ENCODE results near the gene NSMF. TPM values are rescaled to one million over a fixed set of nuclear protein-coding genes. Genes with fewer than 3 reads are reported as not detected.
"Not testable (repeated sequence)": the region's sequence is repeated elsewhere in the genome, so short reads cannot be mapped to it uniquely, and the experiment has no call there.

NSMF gene
- polyA plus RNA-seq, 1 of the 3 experiments (the other 2 are of a cell fraction): 58.8 TPM

DNA sequence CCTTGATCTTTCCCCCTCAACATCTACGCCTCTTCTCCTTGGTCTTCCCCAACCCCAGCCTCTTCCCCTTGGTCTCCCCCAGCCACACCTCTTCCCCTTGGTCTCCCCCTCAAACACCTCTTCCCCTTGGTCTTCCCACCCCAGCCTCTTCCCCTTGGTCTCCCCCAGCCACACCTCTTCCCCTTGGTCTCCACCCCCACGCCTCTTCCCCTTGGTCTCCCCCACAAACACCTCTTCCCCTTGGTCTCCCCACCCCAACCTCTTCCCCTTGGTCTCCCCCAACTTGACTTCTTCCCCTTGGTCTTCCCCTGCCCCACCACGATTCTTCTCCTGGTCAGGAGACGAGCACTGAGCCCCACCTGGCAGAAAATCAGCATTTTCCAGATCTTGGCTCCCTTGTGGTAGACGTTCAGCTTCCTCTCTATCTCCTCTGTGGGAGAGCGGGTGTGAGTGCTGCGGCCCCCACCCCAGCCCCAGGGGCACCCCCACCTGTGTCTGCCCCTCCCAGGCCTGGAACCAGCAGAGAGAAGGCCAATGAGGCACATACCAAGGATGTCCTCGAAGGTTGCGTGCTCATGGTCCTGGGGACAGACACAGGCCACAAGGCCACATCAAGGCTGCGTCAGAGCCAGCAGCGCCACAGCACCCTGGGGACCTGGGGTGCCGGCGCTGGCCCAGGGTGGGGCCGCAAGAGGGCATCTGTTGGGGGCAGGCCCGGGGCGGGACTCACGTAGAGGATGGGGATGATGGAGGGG is 7.0 kb downstream of the NSMF start:
- Histone ChIP-seq H3K9ac (no peak overlapping the region), H3K9me2 (no peaks in the 10 kb centered on the region), H3K4me3 (ENCODE audit: low read depth in 2 of 2, low read length in 1 of 2) (no peak overlapping the region), H3K27me3 (ENCODE audit: insufficient read depth) (no peaks in the 10 kb centered on the region), H3K79me2 (ENCODE audit: insufficient read depth) (no peaks in the 10 kb centered on the region), H3K4me2 (no peak overlapping the region), H2AFZ (ENCODE audit: low read depth) (no peak overlapping the region), H3K9me3 (no peaks in the 10 kb centered on the region), H3K36me3 (replicated peaks in 1 of 2; ENCODE audit: control insufficient read depth in 1 of 2, insufficient read depth in 2 of 2, low read length in 1 of 2) (peaks cover 3 to 44% of the 10 kb centered on the region in 2 experiments), H4K20me1 (ENCODE audit: insufficient read depth) (peaks cover 7% of the 10 kb centered on the region), H3K27ac (ENCODE audit: low read depth in 2 of 2, low read length in 1 of 2) (no peak overlapping the region; a peak in 1 of 4 replicates), H3K4me1 (ENCODE audit: control insufficient read depth in 1 of 2, insufficient read depth in 2 of 2, low read depth in 1 of 2, low read length in 1 of 2) (peaks cover 7 to 33% of the 10 kb centered on the region in 2 experiments; a peak in 3 of 4 replicates), H3F3A (replicated peaks; ENCODE audit: insufficient read depth) (no peaks in the 10 kb centered on the region)
- WGBS (ENCODE audit: low lambda C conversion rate): 96% methylated on average over 11 of the region's 17 CpGs
- POLR2A ChIA-PET: interaction anchor here (1.3 kb wide), 1 partner anchor 29 kb away, joined by 3 read pairs; the partner anchor contains the start of genes EXD3 and NOXA1
- TF ChIP-seq, protein P1, sequence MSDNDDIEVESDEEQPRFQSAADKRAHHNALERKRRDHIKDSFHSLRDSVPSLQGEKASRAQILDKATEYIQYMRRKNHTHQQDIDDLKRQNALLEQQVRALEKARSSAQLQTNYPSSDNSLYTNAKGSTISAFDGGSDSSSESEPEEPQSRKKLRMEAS (IDR thresholded peaks at IDR 0.05; ENCODE audit: low read depth): no peak
- TF ChIP-seq, protein P2, sequence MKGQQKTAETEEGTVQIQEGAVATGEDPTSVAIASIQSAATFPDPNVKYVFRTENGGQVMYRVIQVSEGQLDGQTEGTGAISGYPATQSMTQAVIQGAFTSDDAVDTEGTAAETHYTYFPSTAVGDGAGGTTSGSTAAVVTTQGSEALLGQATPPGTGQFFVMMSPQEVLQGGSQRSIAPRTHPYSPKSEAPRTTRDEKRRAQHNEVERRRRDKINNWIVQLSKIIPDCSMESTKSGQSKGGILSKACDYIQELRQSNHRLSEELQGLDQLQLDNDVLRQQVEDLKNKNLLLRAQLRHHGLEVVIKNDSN (IDR thresholded peaks at IDR 0.05; ENCODE audit: borderline replicate concordance, low read depth): no peak
- TF ChIP-seq NRF1 (IDR thresholded peaks at IDR 0.05; ENCODE audit: low read depth, low read length) (no peak), POLR2AphosphoS5 (IDR thresholded peaks at IDR 0.05; ENCODE audit: low read depth, low read length) (no peak), RFX5 (IDR thresholded peaks at IDR 0.05; ENCODE audit: low read length) (no peak), TAF1 (IDR thresholded peaks at IDR 0.05; ENCODE audit: borderline replicate concordance, low read depth, low read length) (no peak)
- CTCF ChIA-PET: no interaction called here
- no peak for DNase-seq

DNA sequence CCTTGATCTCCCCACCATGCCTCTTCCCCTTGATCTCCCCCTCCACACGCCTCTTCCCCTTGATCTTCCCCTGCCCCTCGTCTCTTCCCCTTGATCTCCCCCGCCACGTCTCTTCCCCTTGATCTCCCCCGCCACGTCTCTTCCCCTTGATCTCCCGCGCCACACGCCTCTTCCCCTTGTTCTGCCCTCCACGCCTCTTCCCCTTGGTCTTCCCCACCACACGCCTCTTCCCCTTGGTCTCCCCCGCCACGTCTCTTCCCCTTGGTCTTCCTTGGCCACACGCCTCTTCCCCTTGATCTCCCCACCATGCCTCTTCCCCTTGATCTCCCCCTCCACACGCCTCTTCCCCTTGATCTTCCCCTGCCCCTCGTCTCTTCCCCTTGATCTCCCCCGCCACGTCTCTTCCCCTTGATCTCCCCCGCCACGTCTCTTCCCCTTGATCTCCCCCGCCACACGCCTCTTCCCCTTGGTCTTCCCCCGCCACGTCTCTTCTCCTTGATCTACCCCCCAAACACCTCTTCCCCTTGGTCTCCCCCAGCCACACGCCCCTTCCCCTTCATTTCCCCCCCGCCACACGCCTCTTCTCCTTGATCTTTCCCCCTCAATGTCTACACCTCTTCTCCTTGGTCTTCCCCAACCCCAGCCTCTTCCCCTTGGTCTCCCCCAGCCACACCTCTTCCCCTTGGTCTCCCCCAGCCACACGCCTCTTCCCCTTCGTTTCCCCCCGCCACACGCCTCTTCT is 7.7 kb downstream of the NSMF start:
- H4K20me1 ChIP-seq (ENCODE audit: insufficient read depth); H3K27ac ChIP-seq (ENCODE audit: low read depth in 2 of 2, low read length in 1 of 2); H3K9ac ChIP-seq; H3K9me3 ChIP-seq; H3K4me3 ChIP-seq (ENCODE audit: low read depth in 2 of 2, low read length in 1 of 2); H3F3A ChIP-seq (replicated peaks; ENCODE audit: insufficient read depth); CTCF ChIA-PET; H3K79me2 ChIP-seq (ENCODE audit: insufficient read depth); H3K9me2 ChIP-seq; H2AFZ ChIP-seq (ENCODE audit: low read depth); DNase-seq; POLR2A ChIA-PET; H3K4me2 ChIP-seq; H3K27me3 ChIP-seq (ENCODE audit: insufficient read depth): not testable (repeated sequence)
- Histone ChIP-seq H3K36me3 (replicated peaks in 1 of 2; ENCODE audit: control insufficient read depth in 1 of 2, insufficient read depth in 2 of 2, low read length in 1 of 2) (peaks cover 3 to 38% of the 10 kb centered on the region in 2 experiments), H3K4me1 (ENCODE audit: control insufficient read depth in 1 of 2, insufficient read depth in 2 of 2, low read depth in 1 of 2, low read length in 1 of 2) (peaks cover 2 to 26% of the 10 kb centered on the region in 2 experiments; a peak in 3 of 4 replicates)
- WGBS (ENCODE audit: low lambda C conversion rate): 98% methylated on average over 29 of the region's 31 CpGs

DNA sequence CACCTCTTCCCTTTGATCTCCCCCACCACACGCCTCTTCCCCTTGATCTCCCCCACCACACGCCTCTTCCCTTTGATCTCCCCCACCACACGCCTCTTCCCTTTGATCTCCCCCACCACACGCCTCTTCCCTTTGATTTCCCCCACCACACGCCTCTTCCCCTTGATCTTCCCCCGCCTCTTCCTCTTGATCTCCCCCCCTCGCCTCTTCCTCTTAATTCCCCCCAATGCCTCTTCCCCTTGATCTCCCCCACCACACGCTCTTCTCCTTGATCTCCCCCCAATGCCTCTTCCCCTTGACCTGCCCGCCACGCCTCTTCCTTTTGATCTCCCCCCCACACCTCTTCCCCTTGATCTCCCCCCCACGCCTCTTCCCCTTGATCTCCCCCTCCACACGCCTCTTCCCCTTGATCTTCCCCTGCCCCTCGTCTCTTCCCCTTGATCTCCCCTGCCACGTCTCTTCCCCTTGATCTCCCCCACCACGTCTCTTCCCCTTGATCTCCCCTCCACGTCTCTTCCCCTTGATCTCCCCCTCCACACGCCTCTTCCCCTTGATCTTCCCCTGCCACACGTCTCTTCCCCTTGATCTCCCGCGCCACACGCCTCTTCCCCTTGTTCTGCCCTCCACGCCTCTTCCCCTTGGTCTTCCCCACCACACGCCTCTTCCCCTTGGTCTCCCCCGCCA is 8.5 kb downstream of the NSMF start:
- WGBS (ENCODE audit: low lambda C conversion rate): 98% methylated on average over 24 of the region's 24 CpGs
- DNase-seq; CTCF ChIA-PET; H2AFZ ChIP-seq (ENCODE audit: low read depth); H3K4me2 ChIP-seq; H3K9ac ChIP-seq; H3K79me2 ChIP-seq (ENCODE audit: insufficient read depth); H3K4me3 ChIP-seq (ENCODE audit: low read depth in 2 of 2, low read length in 1 of 2); H4K20me1 ChIP-seq (ENCODE audit: insufficient read depth); H3K27me3 ChIP-seq (ENCODE audit: insufficient read depth); H3K27ac ChIP-seq (ENCODE audit: low read depth in 2 of 2, low read length in 1 of 2); H3F3A ChIP-seq (replicated peaks; ENCODE audit: insufficient read depth); H3K9me3 ChIP-seq; H3K9me2 ChIP-seq: not testable (repeated sequence)
- Histone ChIP-seq H3K4me1 (ENCODE audit: control insufficient read depth in 1 of 2, insufficient read depth in 2 of 2, low read depth in 1 of 2, low read length in 1 of 2) (peaks cover 0 to 22% of the 10 kb centered on the region in 2 experiments; a peak in 3 of 4 replicates), H3K36me3 (replicated peaks in 1 of 2; ENCODE audit: control insufficient read depth in 1 of 2, insufficient read depth in 2 of 2, low read length in 1 of 2) (peaks cover 3 to 33% of the 10 kb centered on the region in 2 experiments)
- POLR2A ChIA-PET: interaction anchor here (0.6 kb wide), 1 partner anchor 9 kb away, joined by 3 read pairs; the partner anchor contains the start of gene NSMF
